Suppressor macrophage (primary cell): ENCODE measurements around the gene PHF1.

Experiments used
- DNase-seq, 4 experiments: peaks; one replicate each; pipeline ENCODE4 v3.0.0-alpha.2; 2020 to 2022

PHF1 gene

DNA sequence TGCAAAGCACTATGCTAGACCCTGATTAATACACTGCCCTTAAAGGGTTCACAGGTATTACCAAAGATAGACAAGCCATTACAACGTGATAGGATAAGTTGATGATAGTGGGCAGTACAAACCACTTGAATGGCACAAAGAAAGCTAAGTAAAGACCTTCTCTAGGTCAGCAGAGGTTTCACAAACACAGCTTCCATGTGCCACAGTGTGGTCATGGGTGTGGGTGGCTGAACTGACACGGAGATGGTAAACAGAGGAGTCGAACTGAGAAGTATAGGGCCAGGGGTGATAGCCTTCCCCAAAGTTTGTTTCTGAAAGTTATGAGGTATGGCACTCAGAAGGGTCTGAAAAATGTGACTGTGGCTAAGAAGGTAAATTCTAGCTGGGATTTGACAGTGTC is 47.9 kb downstream of the PHF1 start:
- DNase-seq, result peak; percentile 34 to 68 (median 60)

DNA sequence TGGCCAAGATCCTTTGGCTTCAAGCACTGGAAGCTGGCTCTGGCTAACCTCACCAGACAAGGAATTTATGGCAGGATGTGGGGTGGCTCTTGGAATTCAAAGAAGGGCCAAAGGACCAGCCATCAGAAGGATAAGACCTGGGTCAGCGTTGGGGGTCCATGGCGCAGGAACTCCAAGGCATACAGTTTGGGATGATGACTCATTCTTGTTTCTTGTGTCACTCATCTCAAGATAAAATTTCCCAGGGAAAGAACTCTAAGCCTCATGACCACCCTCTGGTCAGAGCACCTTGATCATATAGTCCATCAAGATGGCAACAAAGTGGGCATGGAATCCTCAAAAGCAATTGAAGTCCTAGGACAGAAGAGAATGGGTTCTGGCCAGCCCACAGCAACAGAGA is 48.4 kb downstream of the PHF1 start:
- no peak for DNase-seq
